K562 (cell line): ENCODE results near the gene HSD17B8. TPM values are rescaled to one million over a fixed set of nuclear protein-coding genes. Genes with fewer than 3 reads are reported as not detected.

ENCODE experiments used
- ATAC-seq: fragments of 200-7000 bp; cut with Tn5 transposase; 3 replicates; pipeline ENCODE4 v1.9.1; 2020; ENCODE audit warnings: moderate library complexity
- BruUV-seq: library from RNA; stranded (reverse); fragments of 400-500 nt; replicated peaks from 2 replicates; lab custom pipeline; 2021; lab: Mats Ljungman, UMichigan
- CTCF ChIA-PET: fragments of 300-600 bp; formaldehyde crosslinking; extraction: SDS; loops from one replicate; lab custom pipeline; 2021; ENCODE audit warnings: low intra/inter-chr PET ratio; lab: Yijun Ruan, JAX
- POLR2A ChIA-PET: fragments of 300-600, 350-650 bp; sonication (Branson Sonifier 250); formaldehyde crosslinking; extraction: SDS; loops from one replicate; lab custom pipeline; 2021; ENCODE audit warnings: antibody characterized with exemption, inconsistent platforms; lab: Yijun Ruan, JAX
- DNase-seq, 4 experiments: peaks; one replicate each; pipeline versions ENCODE4 v3.0.0 to v3.0.0-alpha.2; 2011 to 2018; ENCODE audit warnings: low spot score in 3 of 4, mixed read lengths in 3 of 4; ENCODE audit errors: extremely low read depth in 1 of 4
- FAIRE-seq: peaks from 2 replicates; lab custom pipeline; 2011; peaks lifted over from hg19 to GRCh38; lab: Jason Lieb, UNC
- H2AFZ ChIP-seq: 2 replicates; pipeline ENCODE4 v1.6.0; 2011; ENCODE audit warnings: low read depth, low read length, control low read depth, inconsistent platforms
- H3K27ac ChIP-seq: fragments of 200-600 bp; 3 replicates; pipeline ENCODE4 v1.8.0; 2011; ENCODE audit warnings: low read depth, mild to moderate bottlenecking, control low read depth, inconsistent platforms, low read length, moderate library complexity, mixed read lengths; ENCODE audit errors: extremely low read depth
- H3K27me3 ChIP-seq, 2 experiments: fragments of 300-600 bp in 1 of 2; 2 replicates in 1 of 2; 3 replicates in 1 of 2; pipeline versions ENCODE4 v1.6.0 to v1.8.0; 2011; ENCODE audit warnings: inconsistent platforms in 2 of 2, low read length in 2 of 2, mild to moderate bottlenecking in 1 of 2, mixed read lengths in 1 of 2, moderate library complexity in 1 of 2; ENCODE audit not compliant: control insufficient read depth in 2 of 2, insufficient read depth in 2 of 2
- H3K36me3 ChIP-seq: fragments of 300-600 bp; 3 replicates; pipeline ENCODE4 v1.8.0; 2011; ENCODE audit warnings: mild to moderate bottlenecking, low read length, inconsistent platforms; ENCODE audit not compliant: control insufficient read depth, insufficient read depth
- H3K4me1 ChIP-seq, 2 experiments: fragments of 200-600 bp in 1 of 2; replicated peaks in 1 of 2; 2 replicates in 1 of 2; 3 replicates in 1 of 2; pipeline versions ENCODE4 v1.5.1 to v1.8.0; 2011; ENCODE audit warnings: inconsistent platforms in 2 of 2, low read length in 2 of 2, mild to moderate bottlenecking in 1 of 2, mixed read lengths in 1 of 2, moderate library complexity in 1 of 2; ENCODE audit not compliant: control insufficient read depth in 2 of 2, insufficient read depth in 2 of 2
- H3K4me2 ChIP-seq: 2 replicates; pipeline ENCODE4 v1.6.1; 2011; ENCODE audit warnings: low read length, control low read depth, inconsistent platforms, mixed read lengths; ENCODE audit not compliant: insufficient read depth
- H3K4me3 ChIP-seq: fragments of 200-600 bp; sonication (generic), shearing (Covaris generic); 2 replicates; pipeline ENCODE4 v1.5.1; 2016; ENCODE audit warnings: control low read depth, inconsistent platforms
- H3K79me2 ChIP-seq: fragments of 200-600 bp; 3 replicates; pipeline ENCODE4 v1.8.0; 2011; ENCODE audit warnings: low read length, inconsistent platforms; ENCODE audit not compliant: control insufficient read depth, insufficient read depth
- H3K9ac ChIP-seq, 2 experiments: 2 replicates each; pipeline versions ENCODE4 v1.6.0 to v1.6.1; 2011; ENCODE audit warnings: low read depth in 2 of 2, low read length in 2 of 2, control low read depth in 1 of 2, inconsistent platforms in 1 of 2, mild to moderate bottlenecking in 1 of 2, mixed read lengths in 1 of 2; ENCODE audit not compliant: insufficient read depth in 1 of 2
- H3K9me1 ChIP-seq: one replicate; pipeline ENCODE4 v1.6.0; 2011; ENCODE audit warnings: inconsistent platforms, mild to moderate bottlenecking, low read length, moderate library complexity; ENCODE audit not compliant: control insufficient read depth, insufficient read depth
- H3K9me3 ChIP-seq: replicated peaks from 2 replicates; pipeline ENCODE4 v1.5.1; 2011; ENCODE audit warnings: low read depth, low read length, inconsistent platforms; ENCODE audit not compliant: control insufficient read depth, insufficient read depth
- H4K20me1 ChIP-seq: replicated peaks from 2 replicates; pipeline ENCODE4 v1.6.1; 2011; ENCODE audit warnings: low read length, inconsistent platforms, mixed read lengths; ENCODE audit not compliant: control insufficient read depth, insufficient read depth
- BRD9 ChIP-seq: fragments of 450-650 bp; IDR thresholded peaks from 2 replicates; pipeline ENCODE4 v1.6.1; 2018; ENCODE audit warnings: low read depth; ENCODE audit not compliant: partially characterized antibody
- CBX5 ChIP-seq: IDR thresholded peaks from 2 replicates; pipeline ENCODE4 v1.6.1; 2014; ENCODE audit warnings: low read depth, borderline replicate concordance
- DACH1 ChIP-seq: fragments of 450-650 bp; IDR thresholded peaks from 2 replicates; pipeline ENCODE4 v1.6.1; 2018; ENCODE audit not compliant: partially characterized antibody
- ELF4 ChIP-seq: fragments of 450-650 bp; formaldehyde crosslinking; IDR thresholded peaks from 2 replicates; pipeline ENCODE4 v1.4.0; 2022; ENCODE audit warnings: missing genetic modification characterization
- GABPA ChIP-seq: fragments of 200-800 bp; sonication (Bioruptor generic); conservative IDR thresholded peaks from 2 replicates; pipeline ENCODE4 v1.6.1; 2016; ENCODE audit warnings: low read depth, missing genetic modification characterization, missing compliant biosample characterization
- GABPB1 ChIP-seq: sonication (generic); formaldehyde crosslinking; IDR thresholded peaks from 2 replicates; pipeline ENCODE4 v1.8.0; 2022; ENCODE audit warnings: mild to moderate bottlenecking, missing genetic modification reagents
- MAFG ChIP-seq: fragments of 450-650 bp; conservative IDR thresholded peaks from 2 replicates; pipeline ENCODE4 v1.6.1; 2016; ENCODE audit warnings: missing genetic modification characterization, missing compliant biosample characterization
- NFATC3 ChIP-seq: fragments of 450-650 bp; IDR thresholded peaks from 2 replicates; pipeline ENCODE4 v1.6.1; 2017; ENCODE audit warnings: mild to moderate bottlenecking
- PHF20 ChIP-seq: fragments of 450-650 bp; IDR thresholded peaks from 2 replicates; pipeline ENCODE4 v1.6.1; 2018; ENCODE audit not compliant: partially characterized antibody
- XRCC5 ChIP-seq: fragments of 200-400 bp; formaldehyde crosslinking; IDR thresholded peaks from 2 replicates; pipeline ENCODE4 v1.6.1; 2017; ENCODE audit warnings: low read depth, mild to moderate bottlenecking, low read length
- ZNF239 ChIP-seq: fragments of 250-450 bp; sonication (Bioruptor Pico); IDR thresholded peaks from 2 replicates; pipeline ENCODE4 v1.4.0; 2020; ENCODE audit warnings: mild to moderate bottlenecking
- ZNF311 ChIP-seq: fragments of 250-450 bp; sonication (Bioruptor Pico); IDR thresholded peaks from 2 replicates; pipeline ENCODE4 v1.4.0; 2020; ENCODE audit warnings: mild to moderate bottlenecking, moderate library complexity
- ZNF589 ChIP-seq: fragments of 200-800 bp; sonication (Bioruptor generic); IDR thresholded peaks from 2 replicates; pipeline ENCODE4 v1.6.1; 2016; ENCODE audit warnings: low read depth, missing genetic modification characterization, missing compliant biosample characterization
- ZNF639 ChIP-seq, 2 experiments: fragments of 200-800 bp in 1 of 2; sonication (Bioruptor generic) in 1 of 2; sonication (generic) in 1 of 2; formaldehyde crosslinking in 1 of 2; IDR thresholded peaks in 1 of 2; conservative IDR thresholded peaks in 1 of 2; 2 replicates each; pipeline versions ENCODE4 v1.5.0 to v1.6.1; 2016 to 2020; ENCODE audit warnings: missing compliant biosample characterization in 1 of 2, missing genetic modification characterization in 1 of 2, missing genetic modification reagents in 1 of 2
- ZNF766 ChIP-seq: fragments of 200-800 bp; sonication (Bioruptor generic); conservative IDR thresholded peaks from 2 replicates; pipeline ENCODE4 v1.6.1; 2016; ENCODE audit warnings: missing genetic modification characterization, missing compliant biosample characterization
- WGBS: fragments of 100-300 bp; shearing (Covaris generic); methylation state at CpG from one replicate; pipeline ENCODE4 v1.1.6; 2016; ENCODE audit warnings: low coverage, mixed read lengths; ENCODE audit not compliant: insufficient coverage; ENCODE audit errors: missing lambda C conversion rate; 5-methylcytosine and 5-hydroxymethylcytosine counted together
- in situ Hi-C: fragments of 300-500 bp; cut with MboI; formaldehyde crosslinking; loops from 4 replicates; pipeline ENCODE4 v1.15.0; 2018; ENCODE audit warnings: inconsistent platforms, mixed read lengths
- intact Hi-C: fragments of 100-400 bp; cut with micrococcal nuclease; formaldehyde crosslinking; loops from 2 replicates; pipeline ENCODE4 v1.14.2; 2022
- polyA plus RNA-seq, 8 experiments: library from polyadenylated mRNA; depleted of rRNA in 4 of 8; stranded (reverse) in 5 of 8; unstranded in 3 of 8; fragments of >200 nt; fragmentation: Nextera tagmentation in 2 of 8; fragmentation: Illumina TruSeq in 1 of 8; extraction: Ambion mirVana in 2 of 8; extraction: Trizol in 1 of 8; gene quantifications; 2 replicates each; pipeline versions ENCODE4 v1.2.1 to v1.2.3, GENCODE V29; 2011 to 2014; ENCODE audit warnings: inconsistent platforms in 1 of 8, missing spikeins in 1 of 8
- total RNA-seq, 7 experiments: library from RNA; depleted of rRNA in 6 of 7; stranded (reverse); fragments of >200 nt in 6 of 7; fragmentation: Illumina TruSeq in 2 of 7; extraction: Trizol in 2 of 7; gene quantifications; 2 replicates each; pipeline versions ENCODE4 v1.2.1 to v1.2.3, GENCODE V29; 2011 to 2021; ENCODE audit warnings: low replicate concordance in 1 of 7
- TF ChIP-seq, protein P1 (sequence below): fragments of 450-650 bp; formaldehyde crosslinking; conservative IDR thresholded peaks from 2 replicates; pipeline ENCODE4 v1.4.0; 2022; ENCODE audit warnings: mild to moderate bottlenecking, missing genetic modification characterization

The HSD17B8 gene
- total and polyA plus RNA-seq, 9 of the 15 experiments (the other 6 are each of a cell fraction or from before 2014, with no cell fraction given), result 3.7 to 35.2 (median 14.2) TPM

DNA sequence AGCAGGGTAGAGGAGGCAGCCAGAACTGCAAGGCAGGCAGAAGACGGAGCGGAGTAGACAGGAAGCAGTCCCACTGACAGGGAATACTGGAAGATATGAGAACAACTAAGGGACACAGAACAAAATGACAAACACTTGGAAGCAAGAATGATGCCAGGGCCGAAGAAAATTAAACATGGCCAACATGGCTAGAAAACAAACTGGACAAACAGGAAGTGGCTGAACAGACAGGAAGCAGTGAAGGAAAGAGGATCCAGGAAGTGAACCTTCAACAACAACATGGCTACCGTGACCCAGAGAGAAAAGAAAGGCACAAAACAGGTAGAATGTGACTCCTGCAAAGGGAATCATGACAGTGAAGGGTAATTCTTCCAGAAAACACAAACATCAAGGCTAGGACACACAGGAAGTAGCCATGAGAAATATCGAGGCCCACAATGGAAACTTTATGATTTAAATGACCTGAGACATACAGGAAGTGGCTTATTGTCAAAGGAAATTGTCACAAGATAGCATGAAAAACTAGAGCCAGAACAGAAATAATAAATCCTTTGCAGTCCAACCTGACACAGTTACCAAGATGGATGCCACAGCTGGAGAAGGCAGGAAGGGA is 21.3 kb upstream of the HSD17B8 start:
- no peak for DNase-seq
- H3K4me1 ChIP-seq, result peaks cover 0 to 4% of the 10 kb centered on the region in 2 experiments; a peak in 1 of 5 replicates
- peak overlapping the region; percentile 87 for H2AFZ ChIP-seq
- no peak overlapping the region; the same call in 2 of the 3 replicates for H3K27ac ChIP-seq
- peak; percentile 75 for FAIRE-seq
- intact Hi-C loops, result no loop called here
- H3K9me1 ChIP-seq, result no peaks in the 10 kb centered on the region
- ChIA-PET POLR2A (interaction anchor here (0.7 to 1.1 kb wide), 2 partner anchors 11 to 15 kb away, joined by 4 read pairs; no protein-coding TSS in a partner anchor), CTCF (no interaction called here)
- no peaks in the 10 kb centered on the region for H3K36me3 ChIP-seq
- H3K9ac ChIP-seq, result no peak overlapping the region
- ATAC-seq, result 0 out of 3 replicates have a peak, but pooled peaks have one; percentile 43
- no peaks in the 10 kb centered on the region for H4K20me1 ChIP-seq
- H3K4me3 ChIP-seq, result no peak overlapping the region
- H3K27me3 ChIP-seq, result peaks cover 10 to 13% of the 10 kb centered on the region in 2 experiments; a peak in 3 of 5 replicates
- in situ Hi-C loops, result no loop called here
- 0 out of 2 replicates have a peak overlapping the region, but pooled peaks have one; percentile 0 for H3K4me2 ChIP-seq
- peaks cover 13% of the 10 kb centered on the region for H3K9me3 ChIP-seq
- H3K79me2 ChIP-seq, result no peaks in the 10 kb centered on the region
- BruUV-seq, result no TSS peak
- 65% methylated on average over 5 of the region's 5 CpGs for WGBS
- no peak for TF ChIP-seq ZNF239 (CRISPR knock-in tag)
- TF ChIP-seq, protein P1, sequence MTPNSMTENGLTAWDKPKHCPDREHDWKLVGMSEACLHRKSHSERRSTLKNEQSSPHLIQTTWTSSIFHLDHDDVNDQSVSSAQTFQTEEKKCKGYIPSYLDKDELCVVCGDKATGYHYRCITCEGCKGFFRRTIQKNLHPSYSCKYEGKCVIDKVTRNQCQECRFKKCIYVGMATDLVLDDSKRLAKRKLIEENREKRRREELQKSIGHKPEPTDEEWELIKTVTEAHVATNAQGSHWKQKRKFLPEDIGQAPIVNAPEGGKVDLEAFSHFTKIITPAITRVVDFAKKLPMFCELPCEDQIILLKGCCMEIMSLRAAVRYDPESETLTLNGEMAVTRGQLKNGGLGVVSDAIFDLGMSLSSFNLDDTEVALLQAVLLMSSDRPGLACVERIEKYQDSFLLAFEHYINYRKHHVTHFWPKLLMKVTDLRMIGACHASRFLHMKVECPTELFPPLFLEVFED (CRISPR knock-in tag), result peak; percentile 53; the same call in 1 of the 2 replicates
- TF ChIP-seq XRCC5, result no peak
- peak; percentile 79 for TF ChIP-seq PHF20
- TF ChIP-seq ZNF639 (CRISPR knock-in tag; conservative IDR thresholded peaks at IDR 0.05 in 1 of 2, IDR thresholded peaks at IDR 0.05 in 1 of 2), result peak in 1 of 2 experiments; percentile 24; a peak in 1 of 4 replicates
- 0 out of 2 replicates have a peak, but pooled peaks have one; percentile 38 for TF ChIP-seq CBX5
- no peak for TF ChIP-seq NFATC3
- no peak for TF ChIP-seq DACH1
- peak; percentile 78; the same call in 1 of the 2 replicates for TF ChIP-seq ZNF589
- 0 out of 2 replicates have a peak, but pooled peaks have one; percentile 28 for TF ChIP-seq ELF4 (CRISPR knock-in tag)
- TF ChIP-seq ZNF311 (CRISPR knock-in tag), result 0 out of 2 replicates have a peak, but pooled peaks have one; percentile 33
- TF ChIP-seq ZNF766 (CRISPR knock-in tag), result 0 out of 2 replicates have a peak, but pooled peaks have one; percentile 47
- peak; percentile 41 for TF ChIP-seq BRD9
- peak; percentile 73; the same call in 1 of the 2 replicates for TF ChIP-seq GABPB1 (CRISPR knock-in tag)
- peak; percentile 89 for TF ChIP-seq GABPA
- TF ChIP-seq MAFG (tag), result no peak
